Gastrocnemius medialis (tissue), 4 donors: ENCODE results near the gene RFC5.

Experiments
- CTCF ChIP-seq, 5 experiments: fragments of 450-650 bp in 3 of 5; fragments of 200-600 bp in 2 of 5; sonication (generic) in 2 of 5; IDR thresholded peaks in 4 of 5; conservative IDR thresholded peaks in 1 of 5; 1 replicate in 4 of 5; 2 replicates in 1 of 5; pipeline ENCODE4 v1.5.1; 2016 to 2019; ENCODE audit warnings: antibody characterized with exemption in 5 of 5, mild to moderate bottlenecking in 3 of 5, moderate library complexity in 3 of 5
- POLR2A ChIP-seq, 2 donors: fragments of 450-650 bp; IDR thresholded peaks; one replicate each; pipeline ENCODE4 v1.6.1; 2017; ENCODE audit warnings: antibody characterized with exemption in 2 of 2, mild to moderate bottlenecking in 2 of 2, moderate library complexity in 2 of 2

- TF ChIP-seq CTCF (IDR thresholded peaks at IDR 0.05 in 4 of 5, conservative IDR thresholded peaks at IDR 0.05 in 1 of 5), result no peak
- TF ChIP-seq POLR2A (IDR thresholded peaks at IDR 0.05), result no peak
Observed at GRCh38 chr12:117994551-117995438, 21.7 kb upstream of the RFC5 start.
